Activated CD4-positive, alpha-beta T cell treated with anti-CD3 and anti-CD28 coated beads, Interleukin-2, Interleukin-4, amounts not matched to agents 100 ng/mL and 50 ng/mL, durations not matched to agents 16 hours and 8 hours (primary cell): ENCODE measurements around the gene RAB28.

ENCODE experiments used
- DNase-seq: peaks from one replicate; pipeline ENCODE4 v3.0.0-alpha.2; 2020; ENCODE audit warnings: low spot score

The RAB28 gene

DNA sequence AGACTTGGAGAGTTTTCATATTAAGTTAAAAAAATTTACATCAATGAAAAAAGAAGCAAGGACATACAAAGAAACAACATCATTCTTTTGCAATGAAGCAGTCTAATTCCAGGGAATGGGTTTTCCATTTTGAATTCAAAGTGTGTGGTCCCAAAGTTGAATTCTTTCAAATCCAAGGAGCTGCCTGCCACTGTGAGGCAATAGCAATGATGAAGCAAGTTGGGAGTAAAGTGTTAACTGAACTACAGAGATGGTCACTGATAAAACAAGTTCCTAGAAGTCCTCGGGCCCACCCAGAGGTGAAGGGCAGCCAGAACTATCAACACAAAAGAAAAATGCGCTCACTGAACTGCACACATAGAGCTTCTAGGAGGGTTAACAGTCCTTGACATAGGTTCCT is 115.9 kb downstream of the RAB28 start:
- no peak for DNase-seq

DNA sequence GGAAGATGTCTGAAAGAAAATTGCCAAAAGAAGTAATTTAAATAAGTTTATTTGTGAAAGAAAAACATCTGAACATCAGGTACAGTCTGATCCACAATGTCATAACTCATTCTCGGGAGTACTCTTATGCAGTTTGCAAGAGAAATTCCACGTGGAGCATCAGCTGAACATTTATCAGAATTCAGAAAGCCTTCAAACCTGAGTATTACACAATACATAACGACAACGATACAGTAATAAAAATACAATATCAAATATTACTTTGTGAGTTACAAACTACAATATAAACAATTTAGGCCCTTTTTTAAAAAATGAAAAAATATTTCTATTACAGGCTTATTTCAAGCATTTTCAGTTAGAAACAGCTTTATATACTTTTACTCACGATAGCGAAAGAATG is 116.4 kb downstream of the RAB28 start:
- no peak for DNase-seq

DNA sequence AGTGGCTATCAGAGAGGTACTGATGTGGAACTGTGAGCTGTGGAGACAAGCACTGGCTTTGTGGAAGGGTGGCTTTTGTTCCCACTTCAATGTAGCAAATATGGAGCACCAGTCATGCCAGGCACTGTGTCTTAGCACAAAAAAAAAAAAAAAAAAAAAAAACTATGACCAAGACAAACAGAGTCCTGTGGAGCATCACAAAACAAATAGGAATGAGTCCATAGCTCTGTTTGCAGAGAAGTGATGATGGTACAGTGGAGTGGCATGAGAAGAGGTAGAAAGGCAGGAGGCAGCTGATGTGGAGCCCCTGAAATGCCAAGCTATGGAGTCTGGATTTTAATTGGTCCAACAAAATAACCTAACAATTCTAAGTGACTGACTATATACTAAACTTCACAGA is 116.9 kb downstream of the RAB28 start:
- no peak for DNase-seq

DNA sequence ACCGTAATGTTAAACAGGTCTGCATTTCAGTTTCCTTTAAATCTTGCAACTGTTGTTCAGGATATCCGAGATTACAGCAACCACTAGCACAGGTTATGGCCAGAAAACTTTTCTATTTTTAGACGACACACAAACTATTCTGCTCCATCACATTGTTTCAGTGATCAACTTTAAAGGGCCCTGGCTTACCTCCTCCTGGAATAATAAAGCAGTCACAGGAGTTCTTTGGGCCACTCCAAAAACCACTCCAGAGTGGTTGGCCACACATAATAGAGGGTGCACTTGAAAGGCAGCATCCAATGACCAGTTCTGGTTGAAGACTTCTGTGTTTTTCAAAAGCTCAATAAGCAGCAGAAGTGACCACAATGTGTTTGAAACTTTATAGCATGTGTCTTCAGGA is 118.9 kb downstream of the RAB28 start:
- no peak for DNase-seq

- DNase-seq: no peak
Measured at GRCh38 chr4:13364653-13365052, 119.5 kb downstream of the RAB28 start.

DNA sequence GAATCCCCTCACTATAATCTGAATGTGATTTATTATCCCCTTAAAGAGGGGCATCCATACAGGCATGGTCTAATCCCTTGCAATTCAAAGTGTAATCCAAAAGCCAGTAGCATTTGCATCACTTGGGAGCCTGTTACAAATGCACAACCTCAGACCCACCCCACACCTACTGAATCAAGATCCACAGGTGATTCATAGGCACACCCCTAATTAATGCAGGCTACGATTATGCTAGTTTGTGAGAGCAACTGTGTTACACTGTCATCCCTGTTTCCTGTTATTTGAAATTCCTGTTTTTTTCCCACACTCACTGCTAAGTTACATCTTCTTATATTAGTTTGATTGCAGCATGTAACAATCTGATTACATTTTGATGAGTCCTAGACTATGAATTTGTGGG is 120.0 kb downstream of the RAB28 start:
- DNase-seq: no peak

DNA sequence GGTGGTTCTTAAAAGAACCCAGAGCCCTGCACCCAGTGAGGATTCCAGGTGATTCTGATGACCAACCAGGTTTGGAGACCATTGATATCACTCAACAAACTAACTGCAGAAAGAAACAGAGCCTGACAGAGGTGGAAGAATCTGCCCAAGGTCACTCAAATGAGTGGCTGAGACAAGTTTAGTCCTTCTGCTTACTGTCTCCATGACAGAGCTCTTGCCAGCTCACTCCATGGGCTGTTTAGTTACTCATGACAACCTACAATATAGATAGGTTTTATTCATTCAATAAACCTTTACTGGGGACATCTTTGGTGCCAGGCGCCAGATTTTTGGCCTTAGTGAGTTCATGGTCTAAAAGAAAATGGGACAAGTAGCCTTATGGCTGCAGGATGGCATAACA is 124.3 kb downstream of the RAB28 start:
- DNase-seq: no peak

DNA sequence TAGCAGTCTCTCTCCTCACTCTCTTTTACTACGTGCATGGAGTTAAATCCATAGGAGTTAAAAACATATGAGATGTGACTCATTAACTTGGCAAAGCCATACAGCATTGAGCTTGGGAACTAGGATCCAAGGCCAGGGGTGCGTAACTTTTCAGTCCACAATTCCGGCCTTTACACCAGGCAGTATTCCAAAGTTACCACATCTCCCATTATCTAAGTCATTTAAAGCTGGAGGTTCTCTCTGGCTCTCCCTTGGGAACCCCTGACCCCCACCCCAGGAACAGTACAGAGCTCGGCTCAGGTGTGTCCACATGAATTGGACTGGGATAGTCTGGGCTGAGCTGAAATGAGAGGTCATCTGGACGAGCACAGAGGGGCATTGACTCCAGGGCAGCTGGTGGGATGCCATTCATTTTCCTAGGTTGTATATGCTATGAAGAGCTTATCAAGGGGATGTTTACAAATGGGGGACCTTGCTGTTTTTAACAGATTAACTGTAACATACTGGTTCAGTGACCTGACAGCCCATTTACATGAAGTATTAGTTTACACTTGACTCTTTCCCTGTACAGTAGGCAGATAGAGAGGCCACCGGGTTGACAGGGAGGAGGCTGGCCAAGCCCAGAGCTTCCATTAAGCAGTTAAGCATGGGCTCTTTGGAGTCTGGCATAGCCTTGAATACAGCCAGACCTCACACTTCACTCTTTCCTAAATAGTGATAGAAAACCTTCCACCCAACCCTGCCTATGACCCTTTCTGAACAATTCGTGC is 128.8 kb downstream of the RAB28 start:
- DNase-seq: no peak

DNA sequence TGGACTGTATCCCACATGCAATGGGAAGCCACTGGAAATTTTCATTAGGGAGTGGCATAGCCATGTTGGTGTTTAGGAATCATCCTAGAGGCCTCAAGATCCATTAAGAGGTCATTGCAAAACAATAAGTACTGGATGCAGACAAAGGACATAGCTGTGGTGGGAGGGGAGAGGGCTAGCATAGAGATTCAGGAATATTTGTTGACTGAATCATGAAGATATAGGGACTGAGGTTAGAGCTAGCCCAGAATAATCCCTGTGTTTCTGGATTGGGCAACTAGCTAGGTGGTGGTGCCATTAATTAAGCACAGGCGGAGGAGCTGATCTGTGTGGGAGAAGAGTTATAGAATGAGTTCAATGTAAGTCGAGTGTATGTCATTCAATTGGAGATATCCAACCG is 135.0 kb downstream of the RAB28 start:
- DNase-seq: no peak

DNA sequence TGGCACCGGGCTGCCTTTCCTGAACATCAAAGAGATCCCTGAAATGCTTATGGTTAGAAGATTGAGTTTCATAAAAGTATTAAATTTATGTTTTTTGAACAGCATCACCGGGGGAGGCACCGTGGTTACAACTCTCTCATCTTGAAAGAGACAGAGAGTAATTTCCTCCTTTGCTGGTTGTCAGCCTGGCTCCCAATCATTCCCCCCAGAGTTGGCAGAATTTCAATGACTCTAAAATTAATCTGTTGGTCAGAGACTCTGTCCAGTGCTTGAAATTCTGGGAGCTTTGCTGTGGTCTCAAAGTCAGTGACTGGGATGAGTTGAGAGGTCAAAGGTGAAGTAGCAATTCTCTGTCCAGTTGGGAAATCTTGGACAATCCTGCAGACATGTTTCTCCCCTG is 135.9 kb downstream of the RAB28 start:
- DNase-seq: no peak

- no peak for DNase-seq
Measured at GRCh38 chr4:13347517-13348125, 136.5 kb downstream of the RAB28 start.

GRCh38 chr4:13344216-13344615 is 139.9 kb downstream of the RAB28 start:
- DNase-seq: no peak

GRCh38 chr4:13340672-13341071 is 143.5 kb downstream of the RAB28 start:
- no peak for DNase-seq

GRCh38 chr4:13331827-13332226 is 152.3 kb downstream of the RAB28 start:
- no peak for DNase-seq

- peak; percentile 35 for DNase-seq
Measured at GRCh38 chr4:13329963-13330362, 154.2 kb downstream of the RAB28 start.

- no peak for DNase-seq
Measured at GRCh38 chr4:13329340-13329850, 154.7 kb downstream of the RAB28 start.

DNA sequence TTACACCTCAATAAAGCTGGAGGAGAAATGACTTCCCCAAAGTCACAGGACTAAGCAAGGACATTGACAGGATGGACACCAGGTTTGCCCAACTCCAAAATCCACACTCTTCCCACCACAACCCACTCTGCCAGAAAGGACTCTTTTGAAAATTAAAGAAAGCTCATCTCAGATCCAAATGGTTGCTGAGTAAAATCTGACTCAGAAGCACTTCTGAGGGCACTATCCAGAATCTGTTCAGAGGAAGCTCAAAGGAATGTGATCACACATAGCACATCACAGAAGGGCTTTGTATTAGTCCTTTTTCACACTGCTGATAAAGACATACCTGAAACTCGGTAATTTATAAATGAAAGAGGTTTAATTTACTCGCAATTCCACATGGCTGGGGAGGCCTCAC is 155.5 kb downstream of the RAB28 start:
- DNase-seq: no peak

- DNase-seq: no peak
Measured at GRCh38 chr4:13327991-13328390, 156.1 kb downstream of the RAB28 start.

DNA sequence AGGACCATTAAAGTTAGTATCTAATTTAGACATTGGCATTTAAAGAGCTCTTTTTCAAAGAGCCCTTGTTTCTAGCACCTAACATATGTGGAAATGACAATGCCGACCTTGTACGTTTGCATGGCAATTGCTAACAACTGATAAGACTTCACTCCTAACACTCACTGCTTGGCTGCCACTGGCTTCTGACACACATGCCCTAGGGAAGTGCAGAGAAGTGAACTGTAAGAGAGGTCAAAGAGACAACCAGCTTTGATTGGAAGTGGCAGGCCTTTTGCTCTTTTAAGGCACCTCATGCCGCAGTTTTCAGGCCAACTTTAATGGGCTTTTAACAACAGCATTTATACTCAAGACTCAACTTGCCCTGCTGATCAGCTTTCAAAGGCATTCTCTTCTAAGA is 158.4 kb downstream of the RAB28 start:
- DNase-seq: no peak

DNA sequence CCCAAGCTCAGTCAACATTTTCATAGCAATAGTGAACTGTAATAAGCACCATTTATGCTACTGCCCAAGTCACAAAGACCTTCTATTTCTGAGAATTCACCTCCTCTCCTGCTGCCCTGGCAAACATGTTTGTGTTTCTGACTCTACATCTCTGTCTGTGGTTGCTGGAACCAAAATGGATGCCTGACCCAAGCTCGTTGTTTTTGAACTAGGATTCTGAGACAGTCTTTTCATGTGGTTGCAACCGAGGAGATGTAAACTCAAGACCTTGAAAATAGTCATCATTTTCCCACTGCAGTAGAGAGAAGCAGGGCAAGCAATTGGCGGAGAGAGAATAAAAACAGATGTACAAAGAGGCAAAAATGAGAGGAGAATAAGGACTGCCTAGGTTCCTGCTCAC is 160.2 kb downstream of the RAB28 start:
- no peak for DNase-seq

GRCh38 chr4:13322681-13323101 is 161.4 kb downstream of the RAB28 start:
- DNase-seq: no peak
